Measurements from ENCODE around the gene CHGA. TPM values are rescaled to one million over a fixed set of nuclear protein-coding genes. Genes with fewer than 3 reads are reported as not detected.

Gene CHGA
- total RNA-seq, 1 experiment from 2014 or later, result not detected

DNA sequence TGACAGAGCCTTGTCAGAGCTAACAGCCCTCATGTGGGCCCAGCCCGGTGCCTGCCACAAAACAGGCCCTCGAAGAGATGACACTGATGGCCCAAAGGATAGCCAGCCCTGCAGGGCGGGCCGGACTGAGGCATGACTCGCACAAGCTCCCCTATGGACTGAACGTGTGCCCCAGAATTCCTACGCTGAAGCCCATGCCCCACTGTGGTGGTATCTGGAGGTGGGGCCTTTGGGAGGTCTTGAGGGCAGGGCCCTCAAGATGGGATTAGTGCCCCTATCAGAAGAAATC is 38.6 kb downstream of the CHGA start:
- no peaks in the 10 kb centered on the region for H3K27me3 ChIP-seq (ENCODE audit: control insufficient read depth, insufficient read depth, low read length)
- ChIA-PET CTCF (no interaction called here), POLR2A (no interaction called here)
- H3K4me1 ChIP-seq (ENCODE audit: control insufficient read depth, insufficient read depth, low read length), result no peaks in the 10 kb centered on the region
- H3K4me3 ChIP-seq (ENCODE audit: low read depth in 2 of 2, low read length in 2 of 2), result no peak overlapping the region
- in situ Hi-C loops (cut with HindIII; ENCODE audit: low pct_unique_long_range_greater_than_20kb, low sequenced_read_pairs) (no loop called here), intact Hi-C loops (cut with micrococcal nuclease; ENCODE audit: unreplicated experiment) (no loop called here)
- no peak overlapping the region for H3K27ac ChIP-seq (ENCODE audit: low read length)
- BruUV-seq (replicated peaks), result no TSS peak
- ATAC-seq (no peak), DNase-seq (ENCODE audit: low read depth, low spot score) (no peak)
- no peaks in the 10 kb centered on the region for H3K9me3 ChIP-seq (ENCODE audit: control insufficient read depth, insufficient read depth, low read depth, low read length)
- no peaks in the 10 kb centered on the region for H3K36me3 ChIP-seq (ENCODE audit: control insufficient read depth, insufficient read depth, low read length)
- TF ChIP-seq POLR2AphosphoS5 (IDR thresholded peaks at IDR 0.05; ENCODE audit: low read depth, low read length), result no peak
- TF ChIP-seq, protein P1, sequence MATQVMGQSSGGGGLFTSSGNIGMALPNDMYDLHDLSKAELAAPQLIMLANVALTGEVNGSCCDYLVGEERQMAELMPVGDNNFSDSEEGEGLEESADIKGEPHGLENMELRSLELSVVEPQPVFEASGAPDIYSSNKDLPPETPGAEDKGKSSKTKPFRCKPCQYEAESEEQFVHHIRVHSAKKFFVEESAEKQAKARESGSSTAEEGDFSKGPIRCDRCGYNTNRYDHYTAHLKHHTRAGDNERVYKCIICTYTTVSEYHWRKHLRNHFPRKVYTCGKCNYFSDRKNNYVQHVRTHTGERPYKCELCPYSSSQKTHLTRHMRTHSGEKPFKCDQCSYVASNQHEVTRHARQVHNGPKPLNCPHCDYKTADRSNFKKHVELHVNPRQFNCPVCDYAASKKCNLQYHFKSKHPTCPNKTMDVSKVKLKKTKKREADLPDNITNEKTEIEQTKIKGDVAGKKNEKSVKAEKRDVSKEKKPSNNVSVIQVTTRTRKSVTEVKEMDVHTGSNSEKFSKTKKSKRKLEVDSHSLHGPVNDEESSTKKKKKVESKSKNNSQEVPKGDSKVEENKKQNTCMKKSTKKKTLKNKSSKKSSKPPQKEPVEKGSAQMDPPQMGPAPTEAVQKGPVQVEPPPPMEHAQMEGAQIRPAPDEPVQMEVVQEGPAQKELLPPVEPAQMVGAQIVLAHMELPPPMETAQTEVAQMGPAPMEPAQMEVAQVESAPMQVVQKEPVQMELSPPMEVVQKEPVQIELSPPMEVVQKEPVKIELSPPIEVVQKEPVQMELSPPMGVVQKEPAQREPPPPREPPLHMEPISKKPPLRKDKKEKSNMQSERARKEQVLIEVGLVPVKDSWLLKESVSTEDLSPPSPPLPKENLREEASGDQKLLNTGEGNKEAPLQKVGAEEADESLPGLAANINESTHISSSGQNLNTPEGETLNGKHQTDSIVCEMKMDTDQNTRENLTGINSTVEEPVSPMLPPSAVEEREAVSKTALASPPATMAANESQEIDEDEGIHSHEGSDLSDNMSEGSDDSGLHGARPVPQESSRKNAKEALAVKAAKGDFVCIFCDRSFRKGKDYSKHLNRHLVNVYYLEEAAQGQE (IDR thresholded peaks at IDR 0.05; ENCODE audit: insufficient read depth in 1 of 2, low read depth in 2 of 2, low read length in 1 of 2), result no peak
- TF ChIP-seq SIN3A (IDR thresholded peaks at IDR 0.05; ENCODE audit: borderline replicate concordance, insufficient read depth, low read depth, low read length), result no peak
- no peak for TF ChIP-seq TCF7L2 (IDR thresholded peaks at IDR 0.05; ENCODE audit: low read depth, low read length)
- TF ChIP-seq, protein P2, sequence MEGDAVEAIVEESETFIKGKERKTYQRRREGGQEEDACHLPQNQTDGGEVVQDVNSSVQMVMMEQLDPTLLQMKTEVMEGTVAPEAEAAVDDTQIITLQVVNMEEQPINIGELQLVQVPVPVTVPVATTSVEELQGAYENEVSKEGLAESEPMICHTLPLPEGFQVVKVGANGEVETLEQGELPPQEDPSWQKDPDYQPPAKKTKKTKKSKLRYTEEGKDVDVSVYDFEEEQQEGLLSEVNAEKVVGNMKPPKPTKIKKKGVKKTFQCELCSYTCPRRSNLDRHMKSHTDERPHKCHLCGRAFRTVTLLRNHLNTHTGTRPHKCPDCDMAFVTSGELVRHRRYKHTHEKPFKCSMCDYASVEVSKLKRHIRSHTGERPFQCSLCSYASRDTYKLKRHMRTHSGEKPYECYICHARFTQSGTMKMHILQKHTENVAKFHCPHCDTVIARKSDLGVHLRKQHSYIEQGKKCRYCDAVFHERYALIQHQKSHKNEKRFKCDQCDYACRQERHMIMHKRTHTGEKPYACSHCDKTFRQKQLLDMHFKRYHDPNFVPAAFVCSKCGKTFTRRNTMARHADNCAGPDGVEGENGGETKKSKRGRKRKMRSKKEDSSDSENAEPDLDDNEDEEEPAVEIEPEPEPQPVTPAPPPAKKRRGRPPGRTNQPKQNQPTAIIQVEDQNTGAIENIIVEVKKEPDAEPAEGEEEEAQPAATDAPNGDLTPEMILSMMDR (IDR thresholded peaks at IDR 0.05), result no peak

DNA sequence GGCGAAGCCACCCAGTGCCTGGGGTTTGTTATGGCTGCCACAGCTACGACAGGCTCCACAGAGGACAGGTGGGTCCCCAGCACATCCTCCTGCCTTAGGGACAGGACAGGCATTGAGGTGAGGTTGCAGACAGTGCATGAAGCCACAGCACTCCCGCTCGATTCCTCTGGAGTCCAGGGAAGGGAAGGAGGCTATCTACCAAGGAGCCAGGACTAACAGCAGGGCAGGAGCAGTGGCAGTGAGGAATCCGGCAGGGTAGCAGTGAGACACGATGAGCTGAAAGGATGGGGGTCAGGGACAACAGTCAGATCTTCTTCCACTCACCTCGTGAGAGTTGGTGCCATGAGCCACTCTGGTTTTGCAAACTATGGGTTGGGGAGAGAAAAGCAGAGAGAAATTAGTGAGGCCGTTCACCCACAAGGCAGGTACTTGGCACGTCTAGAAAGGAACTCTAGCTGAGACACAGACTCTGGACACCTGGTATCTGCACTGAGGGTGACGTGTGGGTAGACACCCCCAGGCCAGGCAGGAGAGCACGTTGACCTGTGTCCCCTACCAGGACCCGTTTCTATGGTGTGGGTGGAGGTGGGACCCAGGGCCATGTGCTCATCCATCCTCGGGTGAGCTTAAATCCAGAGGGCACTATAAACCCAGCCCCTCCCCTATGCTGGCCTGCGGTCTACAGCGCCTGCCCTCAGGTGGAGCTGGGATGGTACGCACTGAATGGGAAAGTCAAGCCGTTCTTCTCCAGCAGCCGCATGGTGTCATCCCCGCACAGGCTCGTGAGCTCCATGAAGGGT is 39.3 kb downstream of the CHGA start:
- H3K4me3 ChIP-seq (ENCODE audit: low read depth in 2 of 2, low read length in 2 of 2), result no peak overlapping the region
- no peak for ATAC-seq
- no TSS peak for BruUV-seq (replicated peaks)
- H3K4me1 ChIP-seq (ENCODE audit: control insufficient read depth, insufficient read depth, low read length), result no peaks in the 10 kb centered on the region
- intact Hi-C loops (cut with micrococcal nuclease; ENCODE audit: unreplicated experiment), result no loop called here
- no peak for DNase-seq (ENCODE audit: low read depth, low spot score)
- in situ Hi-C loops (cut with HindIII; ENCODE audit: low pct_unique_long_range_greater_than_20kb, low sequenced_read_pairs), result no loop called here
- H3K27me3 ChIP-seq (ENCODE audit: control insufficient read depth, insufficient read depth, low read length), result no peaks in the 10 kb centered on the region
- TF ChIP-seq, protein P2 (IDR thresholded peaks at IDR 0.05), result no peak
- TF ChIP-seq POLR2AphosphoS5 (IDR thresholded peaks at IDR 0.05; ENCODE audit: low read depth, low read length), result no peak
- TF ChIP-seq, protein P1 (IDR thresholded peaks at IDR 0.05; ENCODE audit: insufficient read depth in 1 of 2, low read depth in 2 of 2, low read length in 1 of 2), result no peak
- TF ChIP-seq SIN3A (IDR thresholded peaks at IDR 0.05; ENCODE audit: borderline replicate concordance, insufficient read depth, low read depth, low read length), result no peak
- H3K9me3 ChIP-seq (ENCODE audit: control insufficient read depth, insufficient read depth, low read depth, low read length), result no peaks in the 10 kb centered on the region
- no peak overlapping the region for H3K27ac ChIP-seq (ENCODE audit: low read length)
- ChIA-PET POLR2A (no interaction called here), CTCF (no interaction called here)
- no peaks in the 10 kb centered on the region for H3K36me3 ChIP-seq (ENCODE audit: control insufficient read depth, insufficient read depth, low read length)

All from Panc1 (cell line).